COLO829 (cell line): ENCODE measurements around the gene RAD21L1.
A peak's percentile ranks its signal among the peaks of the same experiment; 100 is the strongest.

Source experiments
- DNase-seq: peaks from one replicate; pipeline ENCODE4 v3.0.0; 2012; ENCODE audit warnings: low spot score

Gene RAD21L1

DNA sequence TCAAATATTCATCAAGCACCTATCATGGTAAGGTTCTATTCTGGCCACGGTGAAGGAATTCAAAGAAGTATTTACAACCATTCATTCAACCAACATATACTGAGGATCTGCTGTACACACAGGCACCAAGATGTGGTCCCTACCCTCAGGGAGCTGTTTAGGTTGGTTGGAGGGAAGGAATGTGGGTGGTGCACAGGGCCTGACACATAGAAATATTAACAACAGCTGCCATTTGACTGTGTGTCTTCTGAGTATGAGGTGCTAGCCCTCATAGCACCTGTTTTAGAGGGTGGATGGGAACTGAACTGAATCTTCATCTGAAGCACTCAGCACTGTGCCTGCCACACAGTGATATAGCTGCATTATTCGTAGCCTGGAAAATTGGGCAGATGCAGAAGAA, 47.5 kb downstream of the RAD21L1 start:
- DNase-seq, result no peak

GRCh38 chr20:1274485-1275311, 48.9 kb downstream of the RAD21L1 start:
- no peak for DNase-seq

DNA sequence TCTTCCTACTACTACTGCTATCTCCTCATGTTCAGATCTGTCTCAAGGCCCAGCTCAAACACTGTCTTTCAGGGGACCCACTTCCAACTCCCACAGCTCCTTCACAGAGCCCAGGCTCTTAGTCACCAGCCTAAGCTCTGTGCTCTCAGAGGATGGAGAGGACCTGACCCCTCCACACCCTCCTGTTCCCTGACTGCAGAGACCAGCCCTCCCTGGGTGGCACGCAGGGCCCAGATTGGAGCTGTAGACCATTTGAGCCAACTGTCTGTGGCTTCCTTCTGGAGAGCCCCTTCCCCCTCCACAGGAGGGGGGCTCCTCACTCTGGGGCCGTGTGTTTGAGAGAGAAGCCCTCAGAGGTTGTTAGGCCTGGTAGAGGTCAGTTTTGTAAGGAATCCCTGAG, 50.1 kb downstream of the RAD21L1 start:
- DNase-seq, result no peak

DNA sequence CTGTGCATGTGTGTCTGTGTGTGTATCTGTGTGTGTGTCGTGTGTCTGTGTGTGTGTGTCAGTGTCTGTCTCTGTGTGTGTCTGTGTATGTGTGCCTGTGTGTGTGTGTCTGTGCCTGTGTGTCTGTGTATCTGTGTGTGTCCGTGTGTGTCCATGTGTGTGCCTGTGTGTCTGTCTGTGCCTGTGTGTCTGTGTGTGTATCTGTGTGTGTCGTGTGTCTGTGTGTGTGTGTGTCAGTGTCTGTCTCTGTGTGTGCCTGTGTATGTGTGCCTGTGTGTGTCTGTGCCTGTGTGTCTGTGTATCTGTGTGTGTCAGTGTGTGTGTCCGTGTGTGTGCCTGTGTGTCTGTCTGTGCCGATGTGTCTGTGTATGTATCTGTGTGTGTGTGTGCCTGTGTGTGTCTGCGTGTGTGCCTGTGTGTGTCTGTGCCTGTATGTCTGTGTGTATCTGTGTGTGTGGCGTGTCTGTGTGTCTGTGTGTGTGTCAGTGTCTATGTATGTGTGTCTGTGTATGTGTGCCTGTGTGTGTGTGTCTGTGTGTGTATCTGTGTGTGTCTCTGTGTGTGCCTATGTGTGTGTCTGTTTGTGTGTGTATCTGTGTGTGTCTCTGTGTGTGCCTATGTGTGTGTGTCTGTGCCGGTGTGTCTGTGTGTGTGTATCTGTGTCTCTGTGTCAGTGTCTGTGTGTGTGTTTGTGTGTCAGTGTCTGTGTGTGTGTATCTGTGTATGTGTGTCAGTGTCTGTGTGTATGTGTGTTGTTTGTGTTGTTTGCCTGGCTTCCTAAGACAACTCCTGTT, 51.9 kb downstream of the RAD21L1 start:
- DNase-seq, result no peak

GRCh38 chr20:1278993-1279392, 53.1 kb downstream of the RAD21L1 start:
- DNase-seq, result no peak

DNA sequence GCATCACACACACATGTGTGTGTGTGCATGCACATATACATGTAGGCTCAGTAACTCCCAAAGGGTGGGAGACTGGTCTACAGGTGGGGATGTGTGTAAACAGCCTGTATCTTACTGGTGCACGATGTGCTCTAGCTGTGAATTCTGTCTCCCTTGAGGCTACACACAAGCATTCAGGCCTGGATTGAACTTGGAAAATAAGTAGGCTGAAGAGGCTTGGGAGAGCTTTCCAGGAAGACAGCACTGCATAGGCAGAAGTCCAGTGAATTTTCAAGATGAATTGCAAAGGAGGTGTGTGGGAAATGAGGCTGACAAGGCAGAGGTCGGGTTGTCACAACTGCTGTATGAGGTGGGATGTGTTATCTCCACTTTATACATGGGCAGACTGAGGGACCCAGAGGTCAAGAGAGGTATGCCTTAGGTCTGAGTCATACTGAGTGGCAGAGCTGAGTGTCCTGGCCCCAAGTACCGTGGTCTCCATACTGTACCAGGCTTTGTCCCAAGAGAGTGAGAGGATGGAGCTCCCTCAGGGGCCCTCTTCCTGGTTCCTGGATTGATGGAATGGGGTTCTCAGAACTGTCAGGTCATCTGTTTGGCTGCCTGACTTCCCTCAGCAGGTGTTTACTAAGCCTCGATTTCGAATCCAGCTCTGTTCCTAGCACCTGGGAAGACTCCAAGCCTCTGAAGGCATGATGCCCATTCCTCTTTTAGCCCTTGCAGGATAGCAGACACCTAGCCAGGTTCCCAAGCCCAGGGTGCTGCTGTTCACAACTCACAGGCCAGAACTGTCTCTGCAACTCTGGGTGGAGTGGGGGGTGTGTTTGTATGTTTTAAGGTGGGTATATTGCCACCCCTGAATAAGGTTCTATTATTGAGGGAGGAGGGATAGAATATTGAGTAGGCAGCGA, 54.6 kb downstream of the RAD21L1 start:
- no peak for DNase-seq

- no peak for DNase-seq
Observed at GRCh38 chr20:1281279-1282057, 55.6 kb downstream of the RAD21L1 start.

GRCh38 chr20:1282966-1283365, 57.1 kb downstream of the RAD21L1 start:
- DNase-seq, result no peak

DNA sequence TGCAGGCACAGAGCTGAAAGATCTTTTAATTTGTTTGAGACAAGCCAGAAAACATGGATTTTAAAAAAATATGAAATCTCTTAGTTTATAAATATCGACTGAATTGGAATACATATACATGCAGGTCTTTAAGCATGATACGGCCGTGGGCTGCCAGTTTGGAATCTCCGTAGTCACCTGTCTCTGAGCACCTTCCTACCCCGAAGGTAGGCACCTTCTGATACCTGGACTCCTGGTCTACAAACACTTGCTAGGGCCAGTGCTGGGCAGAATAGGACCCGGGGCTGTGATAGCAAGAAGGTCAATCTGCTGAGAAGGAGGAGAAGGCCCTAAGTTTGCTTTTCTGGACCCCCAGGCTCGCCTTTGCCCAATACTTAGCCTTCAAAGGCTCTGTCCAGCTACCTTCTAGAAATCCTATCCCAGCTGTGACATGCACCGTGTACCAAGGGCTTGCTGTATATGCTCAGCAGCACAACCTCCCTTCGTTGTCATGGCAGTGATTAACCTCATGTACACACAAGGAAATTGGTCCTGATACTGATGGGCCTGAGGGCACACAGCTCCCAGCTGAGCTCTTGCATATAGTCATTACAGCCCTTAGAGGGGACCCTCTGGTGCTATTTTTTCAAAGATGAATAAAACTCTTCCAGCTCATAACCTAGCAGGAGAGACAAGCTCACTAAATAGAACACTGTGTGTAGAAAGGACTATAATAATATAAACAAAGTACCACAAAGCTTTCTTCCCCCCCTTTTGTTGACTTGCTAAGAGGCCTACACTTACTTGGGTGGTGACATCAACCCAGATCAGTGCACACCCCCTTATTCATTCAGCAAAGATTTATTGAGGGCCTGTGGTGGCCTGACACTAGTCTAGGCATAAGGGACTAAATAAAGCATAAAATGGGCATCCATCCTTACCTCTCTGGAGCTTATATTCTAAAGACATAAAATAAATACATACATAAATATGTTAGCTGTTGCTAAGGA, 58.0 kb downstream of the RAD21L1 start:
- DNase-seq, result no peak

DNA sequence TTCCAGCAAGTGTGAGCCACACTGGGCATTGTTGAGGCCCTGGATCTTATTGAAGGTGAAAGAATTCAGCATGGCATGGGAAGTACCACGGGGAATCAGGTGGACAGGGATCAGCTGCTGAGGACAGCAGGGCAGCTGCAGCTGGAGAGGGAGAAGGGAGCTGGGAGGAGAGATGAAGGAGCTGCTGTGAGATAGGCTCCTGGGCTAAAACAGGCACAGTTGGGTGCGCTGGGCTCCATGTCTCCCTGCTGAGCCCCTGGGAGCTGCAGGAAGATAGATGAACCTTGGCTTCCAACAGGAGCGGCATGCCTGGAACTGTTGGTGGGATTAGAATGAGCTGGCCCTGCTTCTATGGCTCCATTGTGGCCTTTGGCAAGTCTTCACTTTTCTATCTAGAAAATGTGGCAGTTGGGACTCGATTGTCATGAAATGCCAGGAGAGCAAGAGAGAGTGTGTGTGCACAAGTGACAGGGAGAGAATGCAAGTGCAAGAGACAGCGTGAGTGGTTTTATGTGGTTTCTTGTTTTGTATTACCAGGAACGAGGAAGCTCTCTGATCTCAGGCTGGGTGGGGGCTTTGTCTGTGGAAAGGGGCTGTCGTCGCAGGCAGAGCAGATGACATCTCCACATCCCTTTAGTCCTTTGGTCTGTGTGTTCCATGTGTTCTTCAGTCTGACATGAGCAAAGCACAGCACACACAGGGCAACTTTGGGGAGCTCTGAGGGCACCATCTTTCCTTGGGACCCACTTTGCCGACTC, 60.6 kb downstream of the RAD21L1 start:
- no peak for DNase-seq

DNA sequence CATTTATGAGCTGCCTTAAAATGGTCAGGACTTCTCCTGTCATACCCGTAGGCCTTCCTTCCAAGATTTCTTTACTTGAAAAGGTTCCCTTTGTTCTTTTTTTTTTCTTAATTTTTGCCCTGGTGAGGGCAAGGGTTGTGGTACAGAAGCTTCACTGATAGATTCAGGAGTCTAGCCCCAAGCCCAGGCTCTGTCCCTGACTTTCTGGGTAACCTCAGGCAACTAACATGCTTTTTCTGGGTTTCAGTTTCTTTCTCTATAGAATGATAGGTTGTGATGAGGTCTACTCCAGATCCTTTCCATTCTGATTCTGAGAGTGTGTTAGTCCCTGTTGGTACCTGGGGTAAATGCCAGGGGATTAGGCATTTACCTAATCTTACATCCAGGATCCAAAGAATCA, 61.5 kb downstream of the RAD21L1 start:
- DNase-seq, result peak; percentile 31

DNA sequence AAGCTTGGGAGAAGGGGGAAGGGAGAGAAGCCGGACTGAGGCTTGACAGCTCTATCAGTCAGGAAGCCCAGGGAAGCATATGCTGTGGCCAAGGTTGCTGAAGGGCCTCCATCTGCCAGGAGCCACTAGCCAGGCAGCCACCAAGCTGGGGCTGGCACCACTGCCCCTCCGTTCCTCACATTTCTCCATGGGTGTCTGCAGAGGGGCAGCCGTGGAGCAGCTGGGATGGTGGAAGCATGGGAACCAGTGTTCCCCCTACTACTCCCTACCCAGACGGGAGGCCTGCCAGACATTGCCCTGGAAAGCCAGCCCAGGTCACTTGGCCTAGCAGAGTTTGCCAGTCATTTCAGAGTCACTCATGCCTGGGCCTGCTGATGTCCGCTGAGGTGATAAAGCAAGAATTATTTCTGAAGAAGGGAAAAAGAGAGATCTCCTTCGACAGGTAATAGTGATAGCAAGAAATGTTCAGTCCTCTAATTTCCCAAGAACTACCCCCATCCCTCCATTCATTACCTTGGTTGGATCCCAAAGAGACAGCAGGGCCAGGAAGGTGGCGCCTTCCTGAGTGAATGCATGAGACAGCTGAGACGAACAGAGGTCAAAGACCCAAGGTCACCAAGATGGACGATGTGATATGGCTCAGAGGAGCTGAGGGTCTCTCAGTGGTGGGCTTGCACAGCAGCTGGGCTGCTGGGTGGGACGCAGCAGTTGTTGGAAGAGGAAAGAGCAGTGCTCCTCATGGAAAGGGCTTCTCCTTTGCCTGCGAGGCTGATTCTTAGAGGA, 62.1 kb downstream of the RAD21L1 start:
- DNase-seq, result no peak

- DNase-seq, result no peak
Observed at GRCh38 chr20:1291191-1291741, 65.4 kb downstream of the RAD21L1 start.

- no peak for DNase-seq
Observed at GRCh38 chr20:1292620-1293019, 66.8 kb downstream of the RAD21L1 start.

- no peak for DNase-seq
Observed at GRCh38 chr20:1293641-1294379, 68.0 kb downstream of the RAD21L1 start.

DNA sequence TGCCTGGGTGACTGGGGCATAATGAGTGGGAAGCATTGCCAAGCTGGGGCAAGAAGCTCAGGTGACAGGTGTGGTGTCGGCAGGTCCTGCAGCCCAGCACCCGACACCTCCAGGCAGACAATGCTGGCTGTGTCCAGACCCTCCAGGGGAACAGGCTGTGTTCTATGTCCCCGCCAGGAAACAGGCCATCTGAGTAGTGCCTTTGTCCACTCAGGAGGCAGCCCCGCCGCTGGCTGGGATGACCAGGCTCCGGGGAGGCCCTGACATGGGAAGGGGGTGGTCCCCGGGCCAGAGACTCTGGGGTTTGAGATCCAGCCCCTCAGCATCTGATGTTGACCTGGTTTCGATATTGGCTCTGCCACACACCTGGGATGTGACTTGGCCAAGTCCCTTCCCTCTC, 68.7 kb downstream of the RAD21L1 start:
- DNase-seq, result no peak

DNA sequence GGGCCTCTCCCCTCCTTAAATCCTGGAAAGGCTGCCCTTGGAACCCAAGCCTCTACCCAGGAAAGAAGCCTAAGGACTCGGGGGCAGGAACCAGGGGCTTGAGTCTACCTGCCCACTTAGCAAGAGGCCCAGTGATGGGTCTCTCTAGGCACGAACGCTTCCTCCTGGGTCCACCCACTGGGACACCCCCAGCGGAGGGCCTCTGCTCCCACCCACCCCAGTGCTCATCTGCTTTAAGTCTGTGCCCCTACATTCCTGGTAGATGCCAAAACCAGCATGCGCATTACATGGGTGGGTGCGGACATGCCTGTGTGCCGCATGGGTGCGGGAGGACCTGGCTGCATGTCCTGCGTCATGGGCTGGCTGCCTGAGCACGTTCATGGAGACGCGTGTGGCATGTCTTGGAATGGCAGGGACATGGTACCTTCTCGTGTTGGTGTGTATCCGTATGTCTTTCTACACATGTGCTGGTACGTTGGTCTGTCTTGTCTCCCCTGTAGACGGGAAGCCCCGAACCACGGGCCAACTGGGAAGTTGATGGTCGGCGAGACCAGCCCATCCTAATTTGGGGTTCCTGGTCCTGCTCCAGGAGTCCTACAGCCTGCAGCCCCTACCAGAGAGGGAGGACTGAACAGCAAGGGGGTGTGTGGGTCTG, 69.6 kb downstream of the RAD21L1 start:
- DNase-seq, result no peak
